GM21390 (cell line): Measurements from ENCODE around the gene XPA.
"Not testable (repeated sequence)": the region's sequence is repeated elsewhere in the genome, so short reads cannot be mapped to it uniquely, and the experiment has no call there.

ENCODE experiments used
- ATAC-seq: cut with Tn5 transposase; IDR thresholded peaks from one replicate; pipeline ENCODE4 v1.9.1; 2021; ENCODE audit not compliant: unreplicated experiment

The XPA gene

GRCh38 chr9:97704345-97704677 is 7.2 kb upstream of the XPA start:
- no peak for ATAC-seq

DNA sequence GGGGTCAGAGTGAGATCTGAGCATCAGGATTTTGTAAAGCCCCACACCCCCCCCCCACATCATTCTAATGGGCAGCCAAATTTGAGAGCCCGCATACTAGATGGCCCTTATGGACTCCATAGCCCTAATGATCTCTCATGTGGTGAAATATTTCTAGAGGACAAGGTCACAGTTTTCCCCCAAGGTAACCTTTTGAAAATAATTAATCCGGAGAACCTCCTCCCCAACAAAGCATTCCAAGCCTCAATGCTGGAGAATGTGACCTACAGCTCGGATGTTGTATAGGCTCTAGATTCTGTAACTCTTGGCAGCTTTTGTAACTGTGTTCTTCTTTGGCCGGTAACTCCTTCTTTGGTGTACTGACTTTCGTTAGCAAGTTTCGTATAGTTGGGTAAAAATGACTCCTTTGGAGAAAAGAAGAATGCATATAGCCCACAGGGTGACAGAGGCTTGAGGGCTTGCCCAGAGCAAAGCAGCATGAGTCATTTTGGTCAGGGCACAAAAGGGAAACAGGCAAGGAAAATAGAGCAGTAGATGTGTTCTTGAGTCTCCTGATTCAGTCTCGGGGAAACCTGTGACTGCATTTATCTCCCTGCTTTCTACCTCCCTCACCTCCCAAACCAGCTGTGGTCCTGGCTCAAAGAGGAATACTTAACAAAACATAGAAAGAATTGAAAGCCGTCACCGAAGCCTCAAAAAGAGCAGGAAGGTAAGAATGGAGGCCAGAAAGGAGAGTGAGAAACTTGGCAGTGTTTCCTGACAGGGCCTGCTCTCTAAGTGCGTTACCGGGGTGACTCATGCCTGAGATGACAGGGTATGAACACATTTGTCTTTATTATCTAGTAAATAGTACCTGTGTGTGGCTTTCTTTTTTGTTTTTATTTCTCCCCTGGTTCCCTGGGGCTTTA is 6.6 kb upstream of the XPA start:
- ATAC-seq = no peak

DNA sequence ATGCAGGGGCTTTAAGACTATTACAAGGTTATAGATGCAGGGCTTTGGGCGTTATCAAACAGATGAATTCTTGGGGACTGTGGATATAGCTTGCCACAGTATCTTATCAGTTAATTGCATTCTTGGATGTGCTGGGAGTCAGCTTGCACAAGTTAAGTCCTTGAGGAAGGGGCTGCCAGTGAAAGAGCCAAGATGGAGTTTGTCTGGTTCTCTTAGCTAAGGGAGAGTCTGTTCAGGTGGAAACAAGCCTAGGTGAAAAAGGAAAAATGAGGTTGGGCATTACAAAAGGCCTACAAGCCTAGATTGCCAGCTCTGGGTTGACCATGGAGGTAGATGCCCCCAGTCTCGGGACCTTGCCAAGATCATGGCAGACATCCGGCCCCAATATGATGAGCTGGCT is 2.7 kb upstream of the XPA start:
- not testable (repeated sequence) for ATAC-seq

DNA sequence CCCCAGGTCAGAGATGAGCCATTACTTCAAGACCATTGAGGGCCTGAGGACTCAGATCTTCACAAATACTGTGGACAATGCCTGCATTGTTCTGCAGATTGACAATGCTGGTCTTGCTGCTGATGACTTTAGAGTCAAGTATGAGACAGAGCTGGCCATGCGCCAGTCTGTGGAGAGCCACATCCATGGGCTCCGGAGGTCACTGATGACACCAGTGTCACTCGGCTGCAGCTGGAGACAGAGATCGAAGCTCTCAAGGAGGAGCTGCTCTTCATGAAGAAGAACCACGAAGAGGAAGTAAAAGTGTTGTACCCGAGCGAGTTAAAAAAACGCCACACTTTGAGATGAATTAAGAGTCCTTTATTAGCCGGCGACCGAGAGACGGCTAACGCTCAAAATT is 2.1 kb upstream of the XPA start:
- ATAC-seq = not testable (repeated sequence)

DNA sequence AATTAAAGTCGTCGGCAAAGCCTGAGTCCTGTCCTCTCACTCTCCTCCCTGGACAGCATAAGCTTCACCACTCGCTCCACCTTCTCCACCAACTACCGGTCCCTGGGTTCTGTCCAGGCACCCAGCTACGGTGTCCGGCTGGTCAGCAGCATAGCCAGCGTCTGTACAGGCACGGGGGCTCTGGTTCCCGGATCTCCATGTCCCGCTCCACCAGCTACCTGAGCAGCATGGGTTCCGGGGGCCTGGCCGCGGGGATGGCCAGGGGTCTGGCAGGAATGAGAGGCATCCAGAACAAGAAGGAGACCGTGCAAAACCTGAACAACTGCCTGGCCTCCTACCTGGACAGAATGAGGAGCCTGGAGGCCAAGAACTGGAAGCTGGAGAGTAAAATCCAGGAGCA is 1.7 kb upstream of the XPA start:
- no peak for ATAC-seq

GRCh38 chr9:97697837-97698236 is 697 bp upstream of the XPA start:
- ATAC-seq = no peak

DNA sequence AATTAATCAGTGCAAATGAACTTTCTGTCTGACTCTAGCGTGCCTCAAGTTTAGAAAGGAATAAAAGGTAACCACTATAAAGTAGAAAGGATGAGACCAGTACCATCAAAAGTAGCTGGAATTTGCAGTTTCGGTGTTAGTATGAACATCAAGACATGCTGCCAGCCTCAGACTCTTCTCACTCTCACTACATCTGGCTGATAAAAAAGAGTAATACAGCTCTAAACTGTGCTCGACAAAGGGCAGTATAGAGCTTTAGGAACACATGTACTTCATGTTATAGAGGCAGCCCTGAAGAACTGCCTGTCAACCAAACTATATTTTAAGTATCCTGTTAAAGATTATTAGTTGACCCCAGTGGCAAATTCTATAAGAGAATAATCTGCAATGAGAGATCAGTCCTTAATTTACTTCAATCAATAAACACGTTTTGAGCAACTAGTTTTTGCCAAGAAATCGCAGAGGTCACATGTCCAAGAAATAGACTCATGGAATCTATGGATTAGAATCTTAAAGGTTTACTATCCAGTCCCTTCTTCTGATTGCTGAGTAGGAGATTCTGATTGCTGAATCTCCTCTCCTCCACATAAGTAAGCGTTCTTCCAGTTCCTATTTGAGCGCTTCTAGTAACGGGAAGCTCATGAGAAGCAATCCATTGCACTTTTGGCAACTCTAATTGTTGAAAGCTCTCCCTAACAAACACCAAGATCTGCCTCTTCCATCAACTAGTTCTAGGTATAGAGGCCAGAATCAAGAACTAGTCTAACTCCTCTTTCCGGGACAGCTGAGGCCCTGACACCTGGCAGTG is 941 bp downstream of the XPA start:
- ATAC-seq = no peak

GRCh38 chr9:97695390-97695789 is 1.8 kb downstream of the XPA start:
- no peak for ATAC-seq

DNA sequence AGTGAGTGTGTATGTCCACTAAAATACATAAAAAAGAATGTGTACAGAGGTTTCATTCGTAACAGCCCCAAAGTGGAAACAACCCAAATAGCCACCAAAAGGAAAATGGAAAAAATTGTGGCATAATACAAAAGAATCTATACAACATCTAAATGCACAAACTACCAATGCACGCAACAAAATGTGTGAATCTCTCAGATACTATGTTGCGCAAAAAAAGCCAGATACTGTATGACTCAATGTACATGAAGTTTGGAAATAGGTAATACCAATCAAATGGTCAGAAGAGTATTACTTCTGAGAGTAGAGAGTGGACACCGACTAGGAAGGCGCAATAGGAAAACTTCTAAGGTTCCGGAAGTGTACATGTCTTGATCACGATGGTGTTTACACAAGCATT is 2.4 kb downstream of the XPA start:
- no peak for ATAC-seq

GRCh38 chr9:97689401-97690180 is 7.5 kb downstream of the XPA start:
- ATAC-seq = no peak

- no peak for ATAC-seq
These were observed 8.5 kb downstream of the XPA start for GRCh38 chr9:97688654-97689053.

DNA sequence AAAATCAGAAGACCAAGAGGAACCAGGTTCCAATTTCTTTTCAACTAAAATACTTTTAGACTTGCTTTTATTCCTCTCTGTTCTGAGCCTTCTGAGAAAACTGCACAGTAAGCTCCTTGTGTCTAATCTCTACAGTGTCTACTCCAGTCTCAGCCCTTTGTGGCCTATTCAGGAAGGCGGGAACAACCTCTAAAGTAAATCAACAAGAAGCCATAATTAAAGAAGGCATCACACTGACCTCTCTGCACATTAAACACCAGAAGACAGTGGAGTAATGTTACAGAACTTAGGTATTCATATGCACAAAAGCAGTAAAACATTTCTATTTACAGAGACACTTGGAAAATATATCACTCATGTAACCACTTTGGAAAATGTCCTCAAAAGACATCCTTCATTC is 14.9 kb downstream of the XPA start:
- no peak for ATAC-seq

DNA sequence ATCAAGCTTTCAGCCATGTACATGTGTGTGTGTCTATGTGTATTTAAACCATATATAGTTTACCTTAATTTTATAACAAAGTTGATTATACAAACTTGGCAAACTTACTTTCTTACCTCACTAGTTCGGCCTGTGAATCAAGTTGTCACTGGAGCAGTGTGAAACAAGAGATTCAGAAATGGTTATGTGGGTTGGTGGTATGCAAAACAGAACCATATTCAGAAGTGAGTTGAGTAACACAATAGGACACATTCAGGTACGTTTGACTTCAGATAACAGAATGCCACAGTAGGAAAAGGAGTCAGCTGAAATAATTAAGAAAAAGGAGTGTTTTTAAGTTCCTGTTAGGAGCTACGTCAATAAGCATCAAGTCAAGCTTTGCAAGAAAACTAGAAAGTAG is 21.5 kb downstream of the XPA start:
- no peak for ATAC-seq

GRCh38 chr9:97673922-97674321 is 23.2 kb downstream of the XPA start:
- no peak for ATAC-seq

GRCh38 chr9:97672403-97672802 is 24.7 kb downstream of the XPA start:
- ATAC-seq = no peak

GRCh38 chr9:97670586-97670985 is 26.6 kb downstream of the XPA start:
- ATAC-seq = no peak

DNA sequence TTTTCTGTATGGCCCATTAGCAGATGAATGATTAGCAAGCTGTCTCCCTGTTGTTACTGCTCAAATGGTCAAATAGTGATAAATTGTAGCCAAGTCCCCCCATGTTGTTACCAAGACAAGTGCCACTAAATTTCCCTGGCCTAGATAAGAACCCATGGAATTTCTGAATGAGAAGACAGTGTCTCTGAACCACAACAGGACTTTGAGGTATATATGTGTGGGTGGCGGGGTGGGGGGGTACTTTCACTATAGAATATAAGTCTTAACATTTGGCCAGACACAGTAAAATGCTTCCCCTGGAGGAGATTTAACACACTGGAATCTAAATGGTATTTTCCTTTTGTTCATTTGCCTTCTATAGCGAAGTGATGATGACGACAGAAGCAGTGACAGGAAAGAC is 28.7 kb downstream of the XPA start:
- ATAC-seq = no peak

- no peak for ATAC-seq
These were observed 30.0 kb downstream of the XPA start for GRCh38 chr9:97666907-97667686.

- ATAC-seq = no peak
These were observed 31.4 kb downstream of the XPA start for GRCh38 chr9:97665742-97666141.

- ATAC-seq = no peak
These were observed 36.3 kb downstream of the XPA start for GRCh38 chr9:97660847-97661246.

- no peak for ATAC-seq
These were observed 36.8 kb downstream of the XPA start for GRCh38 chr9:97660340-97660739.
